ENCODE data around the gene GTF2F2. TPM values are rescaled to one million over a fixed set of nuclear protein-coding genes. Genes with fewer than 3 reads are reported as not detected.

The GTF2F2 gene
- polyA plus RNA-seq, 1 experiment = 7.9 TPM

Small RNA genes within 50 kb of the gene (small RNA-seq; reads per million reads assigned to genes)
- not detected for gene AL138693.1 (ENCODE audit: insufficient read length, low read depth, low replicate concordance)
- gene AL138963.2 (ENCODE audit: insufficient read length, low read depth, low replicate concordance) = not detected

Other genes with a start within 250 kb of the GTF2F2 start
- 0.64 and 1.2 TPM in 2 replicates for gene NUFIP1, start 131.0 kb upstream of the GTF2F2 start, polyA plus RNA-seq (2011; rRNA removed)
- 10.4 and 19.8 TPM in 2 replicates for gene GPALPP1, start 131.0 kb upstream of the GTF2F2 start, polyA plus RNA-seq (2011; rRNA removed)
- gene KCTD4, start 80.5 kb downstream of the GTF2F2 start, polyA plus RNA-seq (2011; rRNA removed) = 0.10 and 0.15 TPM in 2 replicates
- gene TPT1, start 220.7 kb downstream of the GTF2F2 start, polyA plus RNA-seq (2011; rRNA removed) = 2,445 and 5,635 TPM in 2 replicates